ENCODE measurements around the gene ACSS3.

Gene ACSS3

DNA sequence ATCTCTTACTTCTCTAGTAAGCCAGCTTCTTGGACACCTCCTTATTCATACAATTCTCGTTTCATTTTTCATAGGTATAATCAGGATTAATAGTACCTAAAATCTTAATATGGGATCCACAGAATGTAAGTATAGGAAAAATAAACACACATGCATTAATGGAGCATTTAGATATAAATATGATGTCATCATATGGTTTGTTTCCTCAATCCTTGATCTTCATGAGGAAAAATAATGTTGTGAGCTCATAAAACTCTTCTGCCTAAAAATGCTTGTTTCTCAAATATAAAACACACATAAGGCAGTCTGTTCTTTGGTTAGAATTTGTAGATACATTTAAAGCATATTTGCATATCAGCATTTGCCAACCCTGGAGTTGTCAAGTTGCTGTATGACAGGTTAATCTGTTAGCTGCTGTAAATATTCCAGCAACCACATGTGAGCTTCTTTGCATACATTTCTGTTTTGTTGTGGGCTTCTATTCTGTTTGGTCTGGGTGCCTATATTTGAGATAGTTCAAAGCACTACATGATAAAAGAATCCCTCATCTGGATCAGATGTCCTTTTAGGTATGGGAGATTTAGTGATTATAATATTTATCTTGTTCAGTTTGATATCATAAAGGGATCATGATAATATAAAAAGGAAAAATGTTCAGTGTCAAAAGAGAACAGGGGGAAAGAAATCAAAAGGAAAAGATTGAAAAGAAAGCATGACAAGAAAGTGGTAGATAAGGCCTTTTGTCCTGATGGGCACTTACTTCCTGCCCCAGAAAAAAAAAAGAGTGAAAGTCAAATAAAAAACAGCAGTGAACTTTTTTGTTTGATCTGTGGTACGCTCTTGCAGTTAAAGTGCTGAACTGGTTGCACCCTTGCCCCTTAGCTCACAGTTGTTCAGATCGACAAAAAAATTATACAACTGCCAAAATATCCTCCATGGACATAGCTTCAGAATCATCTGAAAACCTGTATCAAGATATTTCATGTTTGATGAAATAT lies 68.6 kb downstream of the ACSS3 start:
- H3K4me3 ChIP-seq (ENCODE audit: low read length) = no peak overlapping the region
- TF ChIP-seq, protein P1, sequence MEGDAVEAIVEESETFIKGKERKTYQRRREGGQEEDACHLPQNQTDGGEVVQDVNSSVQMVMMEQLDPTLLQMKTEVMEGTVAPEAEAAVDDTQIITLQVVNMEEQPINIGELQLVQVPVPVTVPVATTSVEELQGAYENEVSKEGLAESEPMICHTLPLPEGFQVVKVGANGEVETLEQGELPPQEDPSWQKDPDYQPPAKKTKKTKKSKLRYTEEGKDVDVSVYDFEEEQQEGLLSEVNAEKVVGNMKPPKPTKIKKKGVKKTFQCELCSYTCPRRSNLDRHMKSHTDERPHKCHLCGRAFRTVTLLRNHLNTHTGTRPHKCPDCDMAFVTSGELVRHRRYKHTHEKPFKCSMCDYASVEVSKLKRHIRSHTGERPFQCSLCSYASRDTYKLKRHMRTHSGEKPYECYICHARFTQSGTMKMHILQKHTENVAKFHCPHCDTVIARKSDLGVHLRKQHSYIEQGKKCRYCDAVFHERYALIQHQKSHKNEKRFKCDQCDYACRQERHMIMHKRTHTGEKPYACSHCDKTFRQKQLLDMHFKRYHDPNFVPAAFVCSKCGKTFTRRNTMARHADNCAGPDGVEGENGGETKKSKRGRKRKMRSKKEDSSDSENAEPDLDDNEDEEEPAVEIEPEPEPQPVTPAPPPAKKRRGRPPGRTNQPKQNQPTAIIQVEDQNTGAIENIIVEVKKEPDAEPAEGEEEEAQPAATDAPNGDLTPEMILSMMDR (conservative IDR thresholded peaks at IDR 0.05; ENCODE audit: low read depth, low read length) = no peak
- no peak for DNase-seq (ENCODE audit: low read depth)

DNA sequence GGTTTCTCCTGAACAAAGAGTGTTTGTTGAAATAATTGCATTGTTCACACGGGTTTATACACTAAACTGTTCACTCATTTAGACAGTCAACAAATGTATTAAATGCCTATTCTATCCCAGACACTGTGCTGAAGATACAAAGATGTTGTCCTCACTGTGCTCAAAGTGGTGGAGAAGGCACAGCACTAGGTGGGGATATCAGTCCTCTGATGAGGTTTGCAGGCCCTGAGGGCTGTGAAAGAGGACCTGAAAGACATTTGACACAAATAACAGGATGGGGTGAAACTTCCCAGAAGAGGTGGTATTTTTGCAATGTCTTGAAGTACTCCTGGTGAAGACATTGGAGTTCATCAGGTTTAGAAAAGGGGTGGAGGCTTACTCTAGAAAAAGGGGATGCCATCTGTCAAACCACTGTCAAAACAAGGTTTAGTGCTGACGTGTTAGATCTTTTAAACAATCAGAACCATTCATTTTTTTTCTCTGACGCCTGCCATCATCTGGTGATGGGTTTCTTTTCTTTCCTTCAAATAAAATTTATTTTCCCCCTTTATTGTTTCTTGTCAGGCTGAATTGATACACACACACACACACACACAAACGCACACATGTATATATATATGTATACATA lies 69.5 kb downstream of the ACSS3 start:
- no peak overlapping the region for H3K4me3 ChIP-seq (ENCODE audit: low read length)
- TF ChIP-seq, protein P1 (conservative IDR thresholded peaks at IDR 0.05; ENCODE audit: low read depth, low read length) = no peak
- DNase-seq (ENCODE audit: low read depth) = no peak

DNA sequence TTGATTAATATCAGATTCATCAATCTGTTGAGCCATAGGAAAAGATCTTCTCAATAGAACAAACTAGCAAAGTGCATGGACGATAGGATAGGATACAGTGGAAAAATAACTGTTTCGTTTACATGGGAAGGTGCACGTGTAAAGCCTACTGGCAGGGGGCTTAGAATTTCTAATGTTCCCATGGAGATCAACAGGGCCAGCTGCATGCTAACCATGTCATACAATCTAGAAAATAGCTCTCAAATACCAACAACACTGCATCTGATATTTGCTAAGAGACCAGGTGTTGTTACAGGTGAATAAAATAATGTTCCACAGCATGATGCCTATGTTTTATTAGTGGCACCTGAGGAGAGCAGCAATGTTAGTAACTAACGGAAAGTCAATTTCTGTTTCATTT lies 72.5 kb downstream of the ACSS3 start:
- DNase-seq (ENCODE audit: low read depth) = no peak
- H3K4me3 ChIP-seq (ENCODE audit: low read length) = no peak overlapping the region
- TF ChIP-seq, protein P1 (conservative IDR thresholded peaks at IDR 0.05; ENCODE audit: low read depth, low read length) = no peak

DNA sequence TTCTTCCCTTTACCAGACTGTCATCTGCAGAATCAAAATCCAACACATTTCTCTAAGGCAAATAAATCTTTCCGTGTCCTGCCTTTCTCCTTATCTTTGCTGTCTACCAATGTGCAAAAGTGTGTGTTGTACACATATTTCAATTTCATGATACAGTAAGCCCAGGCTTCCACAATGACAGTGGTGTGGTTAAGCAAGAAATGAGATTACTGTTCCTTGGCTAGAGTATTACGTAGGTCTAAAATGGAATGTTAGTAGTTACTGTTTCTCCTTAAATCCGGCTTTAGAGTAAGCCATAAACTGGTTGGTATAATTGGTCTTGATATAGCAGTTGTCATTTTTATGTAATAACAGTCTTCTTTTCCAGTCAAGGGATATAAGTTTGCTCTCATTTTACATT lies 82.0 kb downstream of the ACSS3 start:
- H3K4me3 ChIP-seq (ENCODE audit: low read length) = no peak overlapping the region
- DNase-seq (ENCODE audit: low read depth) = no peak
- TF ChIP-seq, protein P1 (conservative IDR thresholded peaks at IDR 0.05; ENCODE audit: low read depth, low read length) = no peak

DNA sequence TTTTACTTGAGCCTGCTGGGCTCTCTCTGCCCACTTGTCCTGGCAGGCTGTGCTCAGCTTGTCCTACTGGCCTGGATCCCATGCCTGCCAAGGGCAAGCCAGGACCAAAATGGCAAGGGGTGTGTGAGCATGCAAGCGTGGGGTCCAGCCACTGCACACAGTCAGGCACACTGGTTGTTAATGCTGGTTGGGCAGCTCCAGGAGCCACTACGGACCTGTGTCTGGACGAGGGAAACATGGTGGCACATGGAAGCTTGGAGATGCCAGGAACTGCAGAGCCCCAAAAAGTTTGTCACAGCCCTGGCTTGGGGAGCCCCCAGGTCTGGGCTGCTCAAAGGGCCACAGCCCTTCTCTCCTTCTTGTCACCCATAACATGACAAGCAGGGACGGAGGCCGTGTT lies 83.8 kb downstream of the ACSS3 start:
- H3K4me3 ChIP-seq (ENCODE audit: low read length) = no peak overlapping the region
- DNase-seq (ENCODE audit: low read depth) = no peak
- TF ChIP-seq, protein P1 (conservative IDR thresholded peaks at IDR 0.05; ENCODE audit: low read depth, low read length) = no peak

DNA sequence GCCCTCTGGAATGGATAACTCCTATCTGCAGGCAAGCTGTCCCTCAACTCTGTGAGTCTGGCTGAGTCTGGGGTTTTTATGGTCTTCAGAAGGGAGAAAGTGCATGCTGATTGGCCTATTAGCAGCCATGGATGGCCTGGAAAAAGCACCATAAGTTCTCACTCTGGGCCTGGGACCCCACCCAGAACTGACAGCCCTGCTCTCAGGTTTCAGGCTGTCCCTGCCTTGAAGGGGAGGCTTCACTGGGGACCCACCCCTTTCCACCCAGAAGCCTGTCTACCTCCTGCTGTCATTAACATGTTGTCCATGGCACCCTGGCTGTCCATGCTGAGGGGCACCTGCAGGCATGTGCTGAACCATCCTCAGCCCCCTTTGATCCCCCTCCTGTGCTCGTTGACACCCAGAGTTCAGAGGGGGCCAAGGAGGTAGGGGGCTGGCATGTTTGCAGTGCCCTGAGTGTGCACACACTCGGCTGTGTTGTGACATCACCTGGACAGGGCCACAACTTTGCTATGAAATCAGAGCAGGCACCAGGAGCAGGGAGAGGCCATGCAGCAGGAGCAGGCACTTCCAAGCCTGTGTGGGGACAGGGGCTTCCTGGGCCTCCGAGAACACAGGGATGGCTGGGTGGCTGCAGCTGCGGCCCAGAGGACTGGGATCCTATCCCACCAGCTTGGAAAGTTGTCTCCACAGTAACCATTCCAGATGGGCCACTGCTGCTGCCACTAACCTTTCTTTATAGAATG lies 84.7 kb downstream of the ACSS3 start:
- no peak for DNase-seq (ENCODE audit: low read depth)
- TF ChIP-seq, protein P1 (conservative IDR thresholded peaks at IDR 0.05; ENCODE audit: low read depth, low read length) = no peak
- no peak overlapping the region for H3K4me3 ChIP-seq (ENCODE audit: low read length)
